ENCODE results near the gene LAMA2. TPM values are rescaled to one million over a fixed set of nuclear protein-coding genes. Genes with fewer than 3 reads are reported as not detected.

The LAMA2 gene
- total RNA-seq, 1 donor: 40.2 TPM

- H3K4me3 ChIP-seq (ENCODE audit: low read depth, low read length): no peak overlapping the region
- TF ChIP-seq CTCF (IDR thresholded peaks at IDR 0.05; ENCODE audit: insufficient read depth, low read depth, low read length): no peak
- DNase-seq (ENCODE audit: low read depth): no peak
Measured at GRCh38 chr6:129302671-129303070, 419.7 kb downstream of the LAMA2 start.

- TF ChIP-seq CTCF (IDR thresholded peaks at IDR 0.05; ENCODE audit: insufficient read depth, low read depth, low read length): no peak
- DNase-seq (ENCODE audit: low read depth): no peak
- no peak overlapping the region for H3K4me3 ChIP-seq (ENCODE audit: low read depth, low read length)
Measured at GRCh38 chr6:129306826-129307225, 423.9 kb downstream of the LAMA2 start.

- no peak for TF ChIP-seq CTCF (IDR thresholded peaks at IDR 0.05; ENCODE audit: insufficient read depth, low read depth, low read length)
- DNase-seq (ENCODE audit: low read depth): no peak
- no peak overlapping the region for H3K4me3 ChIP-seq (ENCODE audit: low read depth, low read length)
Measured at GRCh38 chr6:129307845-129308244, 424.9 kb downstream of the LAMA2 start.

- no peak for DNase-seq (ENCODE audit: low read depth)
- no peak for TF ChIP-seq CTCF (IDR thresholded peaks at IDR 0.05; ENCODE audit: insufficient read depth, low read depth, low read length)
- H3K4me3 ChIP-seq (ENCODE audit: low read depth, low read length): no peak overlapping the region
Measured at GRCh38 chr6:129309154-129309553, 426.2 kb downstream of the LAMA2 start.

GRCh38 chr6:129312880-129313279 is 429.9 kb downstream of the LAMA2 start:
- H3K4me3 ChIP-seq (ENCODE audit: low read depth, low read length): no peak overlapping the region
- DNase-seq (ENCODE audit: low read depth): peak; percentile 18
- no peak for TF ChIP-seq CTCF (IDR thresholded peaks at IDR 0.05; ENCODE audit: insufficient read depth, low read depth, low read length)

- H3K4me3 ChIP-seq (ENCODE audit: low read depth, low read length): no peak overlapping the region
- DNase-seq (ENCODE audit: low read depth): no peak
- TF ChIP-seq CTCF (IDR thresholded peaks at IDR 0.05; ENCODE audit: insufficient read depth, low read depth, low read length): no peak
Measured at GRCh38 chr6:129314575-129314974, 431.6 kb downstream of the LAMA2 start.
